Liver (tissue), 3 donors: ENCODE results near the gene ATG16L1.

Source experiments
- CTCF ChIP-seq: fragments of 150-350 bp; IDR thresholded peaks from 2 replicates; pipeline ENCODE4 v1.5.1; 2017; ENCODE audit warnings: improper control_type of control experiment, low read depth, low read length; ENCODE audit not compliant: missing input control
- EGR1 ChIP-seq, 2 donors: IDR thresholded peaks; 2 replicates each; pipeline ENCODE4 v1.6.1; 2016 to 2018; ENCODE audit warnings: antibody characterized with exemption in 2 of 2, low read depth in 2 of 2
- GABPA ChIP-seq, 2 donors: IDR thresholded peaks in 1 of 2; conservative IDR thresholded peaks in 1 of 2; 2 replicates each; pipeline ENCODE4 v1.6.1; 2016; ENCODE audit warnings: antibody characterized with exemption in 2 of 2, mild to moderate bottlenecking in 1 of 2, moderate library complexity in 1 of 2
- JUND ChIP-seq, 2 donors: IDR thresholded peaks; 2 replicates each; pipeline ENCODE4 v1.6.1; 2016; ENCODE audit warnings: antibody characterized with exemption in 2 of 2
- MAX ChIP-seq: IDR thresholded peaks from 2 replicates; pipeline ENCODE4 v1.6.1; 2016; ENCODE audit warnings: antibody characterized with exemption
- RAD21 ChIP-seq, 2 donors: IDR thresholded peaks; 2 replicates each; pipeline ENCODE4 v1.6.1; 2016; ENCODE audit warnings: antibody characterized with exemption in 2 of 2, mild to moderate bottlenecking in 2 of 2
- RXRA ChIP-seq, 2 donors: IDR thresholded peaks; 2 replicates each; pipeline ENCODE4 v1.6.1; 2017 to 2018; ENCODE audit warnings: antibody characterized with exemption in 2 of 2, mild to moderate bottlenecking in 1 of 2
- YY1 ChIP-seq: IDR thresholded peaks from 2 replicates; pipeline ENCODE4 v1.6.1; 2016; ENCODE audit warnings: antibody characterized with exemption, mild to moderate bottlenecking
- TF ChIP-seq, protein P1 (sequence below): IDR thresholded peaks from 2 replicates; pipeline ENCODE4 v1.6.1; 2016; ENCODE audit warnings: antibody characterized with exemption
- donor health status: healthy.
- donor health status: healthy.

DNA sequence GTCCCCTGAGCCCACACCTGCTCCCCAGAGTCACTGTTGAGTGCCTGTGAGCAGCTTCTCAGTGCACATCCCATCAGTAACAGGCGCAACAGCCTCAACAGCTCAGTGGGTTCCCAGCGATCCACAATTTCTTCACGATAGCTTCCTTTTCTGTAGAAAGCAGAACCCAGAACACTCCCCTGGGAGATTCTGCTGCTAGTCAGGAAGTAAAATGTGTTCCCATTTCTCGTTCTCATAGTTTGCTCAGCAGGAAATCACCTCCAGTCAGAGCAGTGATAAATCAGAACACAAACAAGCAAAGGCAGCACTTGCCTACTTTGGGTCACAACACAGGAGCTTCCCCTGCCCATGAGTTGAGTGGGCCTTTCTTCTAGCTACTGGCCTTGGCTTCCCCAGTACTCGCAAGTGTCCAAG lies 48.9 kb upstream of the ATG16L1 start:
- TF ChIP-seq RAD21 (IDR thresholded peaks at IDR 0.05) (no peak), YY1 (no peak), CTCF (no peak), EGR1 (IDR thresholded peaks at IDR 0.05; ENCODE audit: low read depth in 2 of 2) (no peak), JUND (IDR thresholded peaks at IDR 0.05) (no peak), MAX (no peak), GABPA (IDR thresholded peaks at IDR 0.05 in 1 of 2, conservative IDR thresholded peaks at IDR 0.05 in 1 of 2) (no peak), RXRA (IDR thresholded peaks at IDR 0.05) (no peak)
- TF ChIP-seq, protein P1, sequence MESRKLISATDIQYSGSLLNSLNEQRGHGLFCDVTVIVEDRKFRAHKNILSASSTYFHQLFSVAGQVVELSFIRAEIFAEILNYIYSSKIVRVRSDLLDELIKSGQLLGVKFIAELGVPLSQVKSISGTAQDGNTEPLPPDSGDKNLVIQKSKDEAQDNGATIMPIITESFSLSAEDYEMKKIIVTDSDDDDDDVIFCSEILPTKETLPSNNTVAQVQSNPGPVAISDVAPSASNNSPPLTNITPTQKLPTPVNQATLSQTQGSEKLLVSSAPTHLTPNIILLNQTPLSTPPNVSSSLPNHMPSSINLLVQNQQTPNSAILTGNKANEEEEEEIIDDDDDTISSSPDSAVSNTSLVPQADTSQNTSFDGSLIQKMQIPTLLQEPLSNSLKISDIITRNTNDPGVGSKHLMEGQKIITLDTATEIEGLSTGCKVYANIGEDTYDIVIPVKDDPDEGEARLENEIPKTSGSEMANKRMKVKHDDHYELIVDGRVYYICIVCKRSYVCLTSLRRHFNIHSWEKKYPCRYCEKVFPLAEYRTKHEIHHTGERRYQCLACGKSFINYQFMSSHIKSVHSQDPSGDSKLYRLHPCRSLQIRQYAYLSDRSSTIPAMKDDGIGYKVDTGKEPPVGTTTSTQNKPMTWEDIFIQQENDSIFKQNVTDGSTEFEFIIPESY: no peak
